Neural cell (in vitro differentiated cells): ENCODE results near the gene ARHGAP24. TPM values are rescaled to one million over a fixed set of nuclear protein-coding genes. Genes with fewer than 3 reads are reported as not detected.

Experiments
- H2AFZ ChIP-seq: fragments of 200-600, 300-800 bp; sonication (generic), shearing (Covaris generic); 2 replicates; pipeline ENCODE4 v1.6.0; 2014; ENCODE audit warnings: low read depth, mild to moderate bottlenecking, antibody characterized with exemption, low read length, moderate library complexity
- H3F3A ChIP-seq: fragments of 200-600 bp; shearing (Covaris generic); 2 replicates; pipeline ENCODE4 v1.6.1; 2016; ENCODE audit warnings: mild to moderate bottlenecking, moderate library complexity, mixed read lengths, antibody characterized with exemption, low read length; ENCODE audit not compliant: insufficient read depth, poor library complexity, severe bottlenecking
- H3K27ac ChIP-seq: fragments of 200-600, 300-800 bp; sonication (generic), shearing (Covaris generic); 2 replicates; pipeline ENCODE4 v1.5.1; 2014; ENCODE audit warnings: mild to moderate bottlenecking, low read length, moderate library complexity
- H3K27me3 ChIP-seq: fragments of 300-800, 200-600 bp; sonication (generic), shearing (Covaris generic); 2 replicates; pipeline ENCODE4 v1.6.0; 2014; ENCODE audit warnings: mild to moderate bottlenecking, low read depth, low read length, moderate library complexity; ENCODE audit not compliant: insufficient read depth
- H3K36me3 ChIP-seq: fragments of 300-800, 200-600 bp; sonication (generic), shearing (Covaris generic); 2 replicates; pipeline ENCODE4 v1.5.1; 2014; ENCODE audit warnings: mild to moderate bottlenecking, antibody characterized with exemption, low read length, moderate library complexity; ENCODE audit not compliant: insufficient read depth
- H3K4me2 ChIP-seq: fragments of 300-800, 200-600 bp; sonication (generic), shearing (Covaris generic); 2 replicates; pipeline ENCODE4 v1.6.0; 2014; ENCODE audit warnings: mild to moderate bottlenecking, low read length
- H3K4me3 ChIP-seq: fragments of 300-800, 200-600 bp; sonication (generic), shearing (Covaris generic); 2 replicates; pipeline ENCODE4 v1.5.1; 2014; ENCODE audit warnings: mild to moderate bottlenecking, low read length, moderate library complexity
- H3K79me2 ChIP-seq: fragments of 200-600 bp; shearing (Covaris generic); replicated peaks from 2 replicates; pipeline ENCODE4 v1.6.0; 2014; ENCODE audit warnings: mild to moderate bottlenecking, low read length, moderate library complexity; ENCODE audit not compliant: insufficient read depth
- H3K9ac ChIP-seq: fragments of 300-800, 200-600 bp; sonication (generic), shearing (Covaris generic); 2 replicates; pipeline ENCODE4 v1.6.1; 2016; ENCODE audit warnings: mild to moderate bottlenecking, low read length, mixed read lengths
- H3K9me2 ChIP-seq: fragments of 200-600 bp; shearing (Covaris generic); 2 replicates; pipeline ENCODE4 v1.6.1; 2016; ENCODE audit warnings: mild to moderate bottlenecking, low read length, mixed read lengths; ENCODE audit not compliant: insufficient read depth
- H3K9me3 ChIP-seq: fragments of 200-600, 300-800 bp; sonication (generic), shearing (Covaris generic); 2 replicates; pipeline ENCODE4 v1.6.1; 2016; ENCODE audit warnings: mild to moderate bottlenecking, mixed run types, low read length, moderate library complexity, mixed read lengths
- H4K20me1 ChIP-seq: fragments of 200-600 bp; shearing (Covaris generic); 2 replicates; pipeline ENCODE4 v1.6.1; 2016; ENCODE audit warnings: mild to moderate bottlenecking, mixed run types; ENCODE audit not compliant: insufficient read depth
- EP300 ChIP-seq: fragments of 450-650 bp; conservative IDR thresholded peaks from 2 replicates; pipeline ENCODE4 v1.6.1; 2014; ENCODE audit warnings: antibody characterized with exemption, mild to moderate bottlenecking, moderate library complexity; ENCODE audit not compliant: poor library complexity, severe bottlenecking
- EZH2 ChIP-seq: fragments of 200-600, 300-800 bp; shearing (Covaris generic), sonication (generic); IDR thresholded peaks from 2 replicates; pipeline ENCODE4 v1.6.1; 2014; ENCODE audit warnings: antibody characterized with exemption, low read length, borderline replicate concordance, mild to moderate bottlenecking; ENCODE audit not compliant: insufficient read depth, poor library complexity, severe bottlenecking
- MXI1 ChIP-seq: fragments of 450-650 bp; conservative IDR thresholded peaks from 2 replicates; pipeline ENCODE4 v1.6.1; 2014; ENCODE audit warnings: antibody characterized with exemption, mild to moderate bottlenecking; ENCODE audit not compliant: poor library complexity, severe bottlenecking
- POLR2AphosphoS5 ChIP-seq: IDR thresholded peaks from 2 replicates; pipeline ENCODE4 v1.6.1; 2012
- RAD21 ChIP-seq: fragments of 450-650 bp; conservative IDR thresholded peaks from 2 replicates; pipeline ENCODE4 v1.6.1; 2014; ENCODE audit warnings: antibody characterized with exemption, mild to moderate bottlenecking, moderate library complexity
- SMC3 ChIP-seq: fragments of 450-650 bp; conservative IDR thresholded peaks from 2 replicates; pipeline ENCODE4 v1.6.1; 2014; ENCODE audit warnings: antibody characterized with exemption, mild to moderate bottlenecking, moderate library complexity; ENCODE audit not compliant: poor library complexity
- TAF1 ChIP-seq: IDR thresholded peaks from 2 replicates; pipeline ENCODE4 v1.6.1; 2012; ENCODE audit warnings: low read depth
- polyA plus RNA-seq: library from polyadenylated mRNA; depleted of rRNA; stranded (reverse); fragments of >200 nt; gene quantifications from 2 replicates; pipeline ENCODE4 v1.2.3, GENCODE V29; 2014
- TF ChIP-seq, protein P1 (sequence below): IDR thresholded peaks from 2 replicates; pipeline ENCODE4 v1.6.1; 2012; ENCODE audit warnings: borderline replicate concordance
- TF ChIP-seq, protein P2 (sequence below): fragments of 450-650 bp; IDR thresholded peaks from 2 replicates; pipeline ENCODE4 v1.5.1; 2014; ENCODE audit warnings: antibody characterized with exemption, mild to moderate bottlenecking, moderate library complexity; ENCODE audit not compliant: poor library complexity, severe bottlenecking

Gene ARHGAP24
- polyA plus RNA-seq, 1 donor from 2014 or later: 2.9 TPM

DNA sequence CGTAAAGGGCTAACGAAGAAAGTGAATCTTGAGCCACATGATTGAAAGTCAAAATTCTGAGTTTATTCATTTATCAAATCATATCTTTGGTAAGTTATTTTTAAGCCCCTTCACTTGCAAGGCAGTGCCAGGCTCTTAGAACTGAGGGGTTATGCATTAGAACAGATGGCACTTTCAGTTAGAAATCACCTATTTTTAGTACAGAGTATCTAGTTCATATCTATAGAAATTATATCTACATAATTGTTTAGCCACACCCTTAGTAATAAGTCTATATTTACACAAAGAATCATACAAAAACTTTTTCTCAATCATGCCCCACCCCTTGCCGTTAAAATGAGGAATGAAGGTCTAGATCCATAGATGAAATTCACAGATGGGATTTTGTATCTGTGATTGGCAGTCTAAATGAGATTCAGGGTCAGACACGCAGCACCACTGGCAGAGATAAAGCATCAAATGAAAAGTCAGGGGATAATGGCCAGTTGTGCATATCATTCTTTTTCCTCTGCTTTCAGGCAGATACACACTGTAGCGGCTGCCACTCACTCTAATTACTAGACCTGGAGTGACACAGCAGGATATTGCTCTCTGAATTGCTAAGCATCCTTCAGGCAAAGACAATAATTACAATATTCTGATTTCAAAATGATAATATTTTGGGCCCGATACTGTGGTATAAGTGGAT, 444.4 kb downstream of the ARHGAP24 start:
- no peak overlapping the region for H3K4me2 ChIP-seq
- no peak overlapping the region for H2AFZ ChIP-seq
- no peaks in the 10 kb centered on the region for H4K20me1 ChIP-seq
- TF ChIP-seq, protein P1, sequence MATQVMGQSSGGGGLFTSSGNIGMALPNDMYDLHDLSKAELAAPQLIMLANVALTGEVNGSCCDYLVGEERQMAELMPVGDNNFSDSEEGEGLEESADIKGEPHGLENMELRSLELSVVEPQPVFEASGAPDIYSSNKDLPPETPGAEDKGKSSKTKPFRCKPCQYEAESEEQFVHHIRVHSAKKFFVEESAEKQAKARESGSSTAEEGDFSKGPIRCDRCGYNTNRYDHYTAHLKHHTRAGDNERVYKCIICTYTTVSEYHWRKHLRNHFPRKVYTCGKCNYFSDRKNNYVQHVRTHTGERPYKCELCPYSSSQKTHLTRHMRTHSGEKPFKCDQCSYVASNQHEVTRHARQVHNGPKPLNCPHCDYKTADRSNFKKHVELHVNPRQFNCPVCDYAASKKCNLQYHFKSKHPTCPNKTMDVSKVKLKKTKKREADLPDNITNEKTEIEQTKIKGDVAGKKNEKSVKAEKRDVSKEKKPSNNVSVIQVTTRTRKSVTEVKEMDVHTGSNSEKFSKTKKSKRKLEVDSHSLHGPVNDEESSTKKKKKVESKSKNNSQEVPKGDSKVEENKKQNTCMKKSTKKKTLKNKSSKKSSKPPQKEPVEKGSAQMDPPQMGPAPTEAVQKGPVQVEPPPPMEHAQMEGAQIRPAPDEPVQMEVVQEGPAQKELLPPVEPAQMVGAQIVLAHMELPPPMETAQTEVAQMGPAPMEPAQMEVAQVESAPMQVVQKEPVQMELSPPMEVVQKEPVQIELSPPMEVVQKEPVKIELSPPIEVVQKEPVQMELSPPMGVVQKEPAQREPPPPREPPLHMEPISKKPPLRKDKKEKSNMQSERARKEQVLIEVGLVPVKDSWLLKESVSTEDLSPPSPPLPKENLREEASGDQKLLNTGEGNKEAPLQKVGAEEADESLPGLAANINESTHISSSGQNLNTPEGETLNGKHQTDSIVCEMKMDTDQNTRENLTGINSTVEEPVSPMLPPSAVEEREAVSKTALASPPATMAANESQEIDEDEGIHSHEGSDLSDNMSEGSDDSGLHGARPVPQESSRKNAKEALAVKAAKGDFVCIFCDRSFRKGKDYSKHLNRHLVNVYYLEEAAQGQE: peak; percentile 23
- TF ChIP-seq RAD21 (no peak), TAF1 (no peak), EP300 (peak; percentile 87), SMC3 (no peak), MXI1 (no peak), POLR2AphosphoS5 (peak; percentile 72), EZH2 (no peak)
- TF ChIP-seq, protein P2, sequence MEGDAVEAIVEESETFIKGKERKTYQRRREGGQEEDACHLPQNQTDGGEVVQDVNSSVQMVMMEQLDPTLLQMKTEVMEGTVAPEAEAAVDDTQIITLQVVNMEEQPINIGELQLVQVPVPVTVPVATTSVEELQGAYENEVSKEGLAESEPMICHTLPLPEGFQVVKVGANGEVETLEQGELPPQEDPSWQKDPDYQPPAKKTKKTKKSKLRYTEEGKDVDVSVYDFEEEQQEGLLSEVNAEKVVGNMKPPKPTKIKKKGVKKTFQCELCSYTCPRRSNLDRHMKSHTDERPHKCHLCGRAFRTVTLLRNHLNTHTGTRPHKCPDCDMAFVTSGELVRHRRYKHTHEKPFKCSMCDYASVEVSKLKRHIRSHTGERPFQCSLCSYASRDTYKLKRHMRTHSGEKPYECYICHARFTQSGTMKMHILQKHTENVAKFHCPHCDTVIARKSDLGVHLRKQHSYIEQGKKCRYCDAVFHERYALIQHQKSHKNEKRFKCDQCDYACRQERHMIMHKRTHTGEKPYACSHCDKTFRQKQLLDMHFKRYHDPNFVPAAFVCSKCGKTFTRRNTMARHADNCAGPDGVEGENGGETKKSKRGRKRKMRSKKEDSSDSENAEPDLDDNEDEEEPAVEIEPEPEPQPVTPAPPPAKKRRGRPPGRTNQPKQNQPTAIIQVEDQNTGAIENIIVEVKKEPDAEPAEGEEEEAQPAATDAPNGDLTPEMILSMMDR: no peak
- H3K79me2 ChIP-seq: no peaks in the 10 kb centered on the region
- H3F3A ChIP-seq: no peaks in the 10 kb centered on the region
- H3K9me3 ChIP-seq: no peaks in the 10 kb centered on the region
- no peak overlapping the region for H3K9ac ChIP-seq
- H3K27ac ChIP-seq: peak overlapping the region; percentile 2
- no peaks in the 10 kb centered on the region for H3K9me2 ChIP-seq
- no peaks in the 10 kb centered on the region for H3K36me3 ChIP-seq
- H3K27me3 ChIP-seq: no peaks in the 10 kb centered on the region
- H3K4me3 ChIP-seq: peak overlapping the region; percentile 15

DNA sequence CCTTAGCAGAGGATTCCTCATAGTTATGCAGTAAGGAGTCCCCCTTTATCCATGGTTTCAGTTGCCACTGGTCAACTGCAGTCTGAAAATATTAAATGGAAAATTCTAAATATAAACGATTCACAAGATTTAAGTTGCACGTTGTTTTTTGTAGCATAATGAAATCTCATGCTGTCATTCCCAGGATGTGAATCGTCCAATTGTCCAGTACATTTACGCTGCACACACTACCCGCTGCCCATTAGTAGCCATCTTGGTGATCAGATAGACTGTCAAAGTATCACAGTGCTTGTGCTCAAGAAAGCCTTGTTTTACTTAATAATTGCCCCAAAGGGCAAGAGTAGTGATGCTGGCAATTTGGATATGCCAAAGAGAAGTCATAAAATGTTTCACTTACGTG, 450.1 kb downstream of the ARHGAP24 start:
- no peak overlapping the region for H2AFZ ChIP-seq
- no peak overlapping the region for H3K27ac ChIP-seq
- no peaks in the 10 kb centered on the region for H3K9me2 ChIP-seq
- no peak overlapping the region for H3K4me3 ChIP-seq
- no peaks in the 10 kb centered on the region for H3K9me3 ChIP-seq
- H3K36me3 ChIP-seq: no peaks in the 10 kb centered on the region
- no peaks in the 10 kb centered on the region for H3K27me3 ChIP-seq
- no peak overlapping the region for H3K4me2 ChIP-seq
- TF ChIP-seq, protein P2: no peak
- TF ChIP-seq SMC3 (no peak), POLR2AphosphoS5 (no peak), RAD21 (no peak)
- TF ChIP-seq, protein P1: no peak
- H3K9ac ChIP-seq: no peak overlapping the region
- no peaks in the 10 kb centered on the region for H3F3A ChIP-seq
- no peaks in the 10 kb centered on the region for H3K79me2 ChIP-seq
- H4K20me1 ChIP-seq: no peaks in the 10 kb centered on the region
